T-helper 2 cell (primary cell): Measurements from ENCODE around the gene SLC9B2.
A peak's percentile ranks its signal among the peaks of the same experiment; 100 is the strongest.

Experiments used
- DNase-seq, 5 experiments: peaks; one replicate each; pipeline versions ENCODE4 v3.0.0 to v3.0.0-alpha.2; 2012 to 2022

SLC9B2 gene

GRCh38 chr4:103075435-103075893, 1.1 kb downstream of the SLC9B2 start:
- no peak for DNase-seq

- DNase-seq, result no peak
Observed at GRCh38 chr4:103074744-103075434, 1.7 kb downstream of the SLC9B2 start.

DNA sequence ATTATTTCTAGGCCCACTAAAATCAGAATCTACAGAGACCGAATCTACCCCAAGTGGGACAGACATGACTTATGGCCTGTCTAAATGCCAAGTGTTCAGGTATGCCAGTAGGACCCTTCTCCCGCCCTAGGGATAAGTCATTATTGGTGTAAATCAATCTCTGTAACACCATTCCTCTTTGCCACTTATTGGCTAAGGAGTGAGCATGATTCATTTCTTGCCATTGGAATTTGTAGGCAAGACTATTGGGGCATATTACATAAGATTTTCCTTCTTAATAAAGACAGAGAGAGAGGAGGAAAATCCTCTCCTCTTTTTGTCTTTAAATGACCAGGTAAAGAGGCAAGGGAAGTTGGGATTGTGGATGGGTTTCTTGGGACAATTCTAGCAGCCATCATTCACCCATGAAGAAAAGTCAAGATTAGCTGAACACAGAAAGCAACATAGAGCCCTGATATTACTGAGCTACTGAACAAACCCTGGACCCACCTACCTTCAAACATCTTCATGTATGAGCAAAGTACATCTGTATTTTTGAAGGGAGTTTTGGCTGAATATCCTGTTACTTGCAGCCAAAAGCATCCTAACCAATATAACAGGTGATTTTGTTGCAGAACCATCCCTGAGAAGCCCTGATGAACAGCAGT, 2.6 kb downstream of the SLC9B2 start:
- DNase-seq, result no peak

DNA sequence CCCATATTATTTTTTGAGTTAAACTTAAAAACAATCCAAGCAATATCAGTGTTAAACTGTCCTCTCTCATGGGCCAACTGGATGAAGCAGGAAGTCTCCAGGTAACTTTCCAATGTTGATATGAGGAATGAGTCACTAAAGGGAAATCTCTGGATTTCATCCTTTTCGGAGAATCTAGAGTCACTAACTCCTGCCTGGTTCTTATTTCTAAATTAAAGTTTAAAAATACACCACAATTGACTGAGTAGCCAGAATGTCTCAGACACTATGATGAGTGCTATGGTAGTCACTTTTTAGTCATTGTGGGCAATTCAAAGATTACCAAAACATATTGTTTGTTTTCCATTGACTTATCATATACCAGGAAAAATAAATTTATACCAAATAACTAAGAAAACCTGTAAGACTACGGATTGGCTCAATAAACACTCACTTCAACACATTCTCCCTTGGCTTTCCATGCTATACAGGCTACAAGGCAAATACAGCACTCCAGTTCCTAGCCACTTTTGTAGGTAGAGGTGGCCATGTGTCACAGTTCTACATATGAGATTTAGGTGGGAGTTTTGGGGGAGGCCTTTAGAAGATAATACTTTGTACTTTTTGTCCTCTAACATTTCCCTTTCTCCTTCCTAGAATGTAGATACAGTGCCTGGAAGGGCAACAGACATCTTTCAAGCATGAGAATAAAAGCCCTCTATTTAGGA, 8.6 kb downstream of the SLC9B2 start:
- DNase-seq, result no peak

DNA sequence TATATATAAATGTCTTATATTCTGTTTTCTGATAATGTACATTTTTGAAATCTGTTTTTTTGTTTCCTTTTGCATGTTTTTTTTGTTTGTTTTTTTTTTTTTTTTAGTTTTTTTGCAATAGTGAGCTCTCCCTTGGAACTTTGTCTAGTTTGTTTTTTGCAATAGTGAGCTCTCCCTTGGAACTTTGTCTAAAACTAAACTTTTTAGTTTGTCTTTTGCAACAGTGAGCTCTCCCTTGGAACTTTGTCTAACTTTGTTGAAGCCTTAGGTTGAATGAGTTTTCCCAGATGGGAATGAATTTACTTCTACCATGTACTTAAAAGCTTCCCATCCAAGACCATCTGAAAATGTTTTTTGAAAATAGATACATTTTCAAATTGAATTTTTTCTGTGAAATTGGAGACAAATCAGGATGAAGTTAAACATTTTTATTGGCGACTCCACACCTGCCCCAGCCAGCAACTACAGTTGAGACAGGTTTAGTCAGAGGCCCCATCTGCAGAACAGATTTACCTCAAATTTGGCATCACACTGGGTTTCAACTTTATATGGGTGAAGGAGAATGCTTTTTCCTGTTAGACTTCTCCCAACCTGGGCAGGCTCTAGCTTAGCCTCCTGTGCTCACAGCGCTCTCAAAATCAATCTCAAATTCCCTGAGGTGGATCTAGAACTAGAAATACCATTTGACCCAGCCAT, 16.0 kb downstream of the SLC9B2 start:
- DNase-seq, result no peak

GRCh38 chr4:103054030-103054429, 22.5 kb downstream of the SLC9B2 start:
- DNase-seq, result no peak

DNA sequence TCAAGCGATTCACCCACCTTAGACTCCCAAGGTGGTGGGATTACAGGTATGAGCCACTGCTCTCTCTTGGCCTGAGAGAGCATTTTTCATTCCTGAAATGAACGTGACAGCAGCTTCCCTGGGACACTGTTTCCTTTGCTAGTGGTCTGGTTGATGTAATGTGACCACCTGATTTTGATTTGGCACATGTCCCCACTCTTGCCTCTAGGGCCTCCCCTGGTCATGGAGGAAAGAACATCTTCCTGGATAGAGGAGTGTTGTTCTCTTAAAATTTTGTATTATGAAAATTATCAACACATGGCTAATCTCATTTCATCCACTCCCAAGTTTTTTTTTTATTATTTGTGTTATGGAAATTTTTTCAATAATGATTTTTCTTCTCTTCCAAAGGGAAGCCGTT, 23.8 kb downstream of the SLC9B2 start:
- no peak for DNase-seq

- no peak for DNase-seq
Observed at GRCh38 chr4:103052145-103052544, 24.4 kb downstream of the SLC9B2 start.

DNA sequence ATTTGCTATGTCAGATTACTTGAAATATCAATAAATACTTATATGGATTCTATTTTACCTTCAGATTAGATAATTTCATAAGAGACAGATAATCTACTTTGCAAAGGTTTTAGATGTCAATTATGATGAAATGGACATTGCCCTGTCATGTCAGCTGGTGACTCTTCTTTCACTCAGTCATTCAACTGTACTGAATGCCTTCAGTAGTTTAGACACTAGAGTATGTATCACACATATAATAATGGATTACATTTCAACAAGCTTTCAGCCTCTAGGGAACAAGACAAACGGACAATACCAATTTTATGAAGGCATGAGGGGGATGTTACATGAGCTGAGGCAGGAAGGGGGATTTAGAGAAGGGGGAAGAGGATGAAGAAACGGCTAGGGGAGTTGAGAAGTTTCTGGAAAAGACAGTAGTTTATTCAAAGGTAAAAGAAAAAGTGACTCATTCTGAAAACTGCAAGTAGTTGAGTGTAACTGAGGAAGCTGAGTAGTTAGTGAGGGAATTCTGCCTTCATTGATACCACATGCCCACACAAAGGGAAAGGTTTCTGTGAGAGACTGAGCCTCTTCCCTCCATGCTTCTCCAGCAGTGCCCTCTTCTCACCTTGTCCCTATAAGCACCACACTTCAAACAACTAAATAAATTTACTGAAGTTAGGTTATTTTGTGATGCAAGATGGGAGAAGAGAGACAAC, 25.7 kb downstream of the SLC9B2 start:
- DNase-seq, result no peak

DNA sequence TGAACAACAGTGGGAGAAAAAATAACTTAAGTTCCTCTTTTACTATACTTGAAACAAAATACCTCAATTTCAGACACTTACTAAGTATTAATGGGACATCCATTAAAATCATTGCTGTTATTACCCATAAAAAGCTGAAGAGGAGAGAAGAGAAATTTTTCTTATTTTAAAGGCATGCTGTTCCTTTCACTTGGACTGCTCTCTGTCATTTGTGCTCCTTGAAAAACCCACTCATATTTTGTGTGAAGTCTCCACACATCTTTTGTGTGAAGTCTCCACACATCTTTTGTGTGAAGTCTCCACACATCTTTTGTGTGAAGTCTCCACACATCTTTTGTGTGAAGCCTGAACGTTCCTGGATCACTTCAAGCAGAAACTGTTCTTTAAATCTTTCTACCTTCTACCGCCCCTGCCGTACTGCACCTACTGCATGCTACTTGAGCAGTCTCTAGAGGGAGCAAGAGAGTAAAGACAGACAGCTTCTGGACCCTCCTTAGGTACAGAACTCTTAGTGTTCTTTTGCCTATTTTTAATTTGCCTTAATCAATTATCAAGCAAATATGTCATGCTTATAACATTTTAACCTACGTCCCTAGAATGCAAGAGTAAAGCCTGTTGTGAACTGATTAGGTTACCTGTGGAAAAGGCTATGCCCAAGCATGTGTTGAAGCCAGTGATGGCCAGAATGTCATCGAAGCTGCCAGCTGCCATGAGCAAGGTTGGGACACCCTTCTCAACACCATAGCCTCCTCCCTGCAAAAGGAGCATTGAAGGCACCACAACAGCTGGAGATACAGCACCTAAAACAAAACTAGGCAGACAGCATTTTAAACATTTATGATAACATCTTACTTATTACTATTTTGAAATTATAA, 29.9 kb downstream of the SLC9B2 start:
- DNase-seq, result peak in 3 of 5 experiments; percentile 13 to 65 (median 27)

DNA sequence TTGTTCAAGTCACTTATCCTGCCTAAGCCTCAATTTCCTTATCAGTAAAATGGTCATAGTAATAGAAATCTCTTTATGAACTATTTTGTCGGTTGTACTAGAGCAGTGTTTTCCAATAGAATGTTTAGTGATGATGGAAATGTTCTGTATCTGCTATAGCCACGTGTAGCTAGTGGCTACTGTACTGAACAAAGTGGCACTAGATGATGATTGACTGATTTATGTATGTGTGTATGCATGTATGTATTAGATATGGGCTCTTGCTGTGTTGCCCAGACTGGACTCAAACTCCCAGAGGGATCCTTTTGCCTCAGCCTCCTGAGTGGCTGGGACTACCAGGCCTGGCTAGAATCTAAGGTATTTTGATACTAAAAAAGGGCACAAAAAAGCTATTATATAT, 32.4 kb downstream of the SLC9B2 start:
- no peak for DNase-seq

DNA sequence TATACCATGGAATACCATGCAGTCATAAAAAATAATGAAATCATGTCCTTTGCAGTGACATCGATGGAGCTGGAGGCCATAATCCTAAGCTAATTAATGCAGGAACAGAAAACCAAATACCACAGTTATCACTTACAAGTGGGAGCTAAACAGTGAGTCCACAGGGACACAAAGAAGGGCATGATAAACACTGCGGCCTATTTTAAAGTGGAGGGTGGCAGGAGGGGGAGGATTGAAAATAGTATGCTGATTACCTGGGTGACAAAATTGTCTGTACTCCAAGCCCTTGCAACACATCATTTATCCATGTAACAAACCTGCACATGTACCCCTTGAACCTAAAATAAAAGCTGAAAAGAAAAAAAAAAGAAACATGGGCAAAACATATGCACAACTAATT, 40.4 kb downstream of the SLC9B2 start:
- DNase-seq, result no peak

- peak in 1 of 5 experiments; percentile 37 for DNase-seq
Observed at GRCh38 chr4:103032574-103032973, 44.0 kb downstream of the SLC9B2 start.

DNA sequence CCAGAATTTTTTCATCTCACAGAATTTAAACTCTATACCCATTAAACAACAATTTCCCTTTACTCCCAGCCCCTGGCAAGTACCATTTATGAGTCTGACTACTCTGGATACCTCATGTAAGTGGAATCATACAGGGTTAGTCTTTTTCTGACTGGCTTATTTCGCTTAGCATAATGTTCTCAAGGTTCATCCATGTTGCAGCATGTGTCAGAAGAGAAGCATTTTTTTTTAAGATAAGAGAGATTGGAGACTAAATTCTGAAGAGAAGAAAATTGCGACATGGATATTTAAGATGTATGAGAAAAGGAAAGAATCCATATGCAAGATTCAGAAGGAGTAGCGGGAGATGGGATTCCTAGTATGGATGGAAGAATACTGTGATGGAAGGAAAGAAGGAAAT, 45.8 kb downstream of the SLC9B2 start:
- DNase-seq, result no peak

GRCh38 chr4:103029300-103029699, 47.3 kb downstream of the SLC9B2 start:
- no peak for DNase-seq

DNA sequence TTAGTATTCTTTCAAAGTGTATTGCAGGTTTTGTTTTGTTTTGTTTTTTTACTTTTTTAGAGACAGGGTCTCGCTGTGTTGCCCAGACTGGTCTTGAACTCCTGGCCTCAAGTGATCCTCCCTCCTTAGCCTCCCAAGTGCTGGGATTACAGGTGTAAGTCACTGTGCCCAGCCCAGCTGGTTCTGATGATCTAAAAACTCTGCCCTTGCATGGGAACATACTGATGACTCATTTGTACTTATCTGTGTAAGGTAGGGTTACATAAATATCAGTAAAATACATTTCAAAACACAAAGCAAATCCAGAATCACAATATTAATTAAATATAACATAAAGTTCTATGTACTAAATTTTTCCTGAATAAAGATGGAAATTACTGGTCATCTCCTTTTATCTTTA, 49.7 kb downstream of the SLC9B2 start:
- DNase-seq, result no peak

DNA sequence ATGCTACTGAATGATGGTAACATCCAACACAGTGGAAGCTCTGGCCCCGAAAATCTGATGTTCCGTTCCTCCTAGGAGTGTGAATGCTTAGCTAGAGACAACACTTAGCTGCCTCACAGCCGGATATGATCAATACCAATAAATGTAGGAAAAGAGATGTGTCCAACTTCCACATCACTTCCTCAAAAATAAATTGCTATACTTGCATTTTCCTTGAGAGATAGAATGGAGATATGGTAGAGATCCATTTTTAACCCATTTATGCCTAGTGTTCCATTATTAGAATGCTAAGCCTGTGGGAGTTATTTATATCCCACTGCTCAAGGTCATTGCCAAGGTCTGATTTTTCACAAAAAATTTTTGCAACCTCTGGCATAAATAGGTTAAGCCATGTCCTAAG, 51.6 kb downstream of the SLC9B2 start:
- DNase-seq, result no peak

DNA sequence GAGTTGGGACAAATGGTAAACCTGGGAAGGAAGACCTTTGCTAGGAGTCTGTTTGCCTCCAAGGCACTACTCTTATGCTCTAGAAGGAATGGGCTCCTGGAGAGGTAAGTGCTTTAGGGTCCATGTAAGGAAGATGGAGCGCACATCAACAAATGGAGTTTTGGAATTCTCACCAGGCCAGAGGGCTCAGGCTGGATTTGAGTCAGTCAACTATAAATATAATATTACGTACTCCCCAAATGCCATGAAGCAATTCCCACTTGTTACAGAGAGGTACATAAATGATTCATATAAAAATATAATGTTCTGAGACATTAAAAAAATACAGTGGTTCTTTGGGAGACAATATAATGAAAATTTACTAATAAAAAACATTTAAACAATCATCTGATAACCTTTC, 55.4 kb downstream of the SLC9B2 start:
- no peak for DNase-seq

DNA sequence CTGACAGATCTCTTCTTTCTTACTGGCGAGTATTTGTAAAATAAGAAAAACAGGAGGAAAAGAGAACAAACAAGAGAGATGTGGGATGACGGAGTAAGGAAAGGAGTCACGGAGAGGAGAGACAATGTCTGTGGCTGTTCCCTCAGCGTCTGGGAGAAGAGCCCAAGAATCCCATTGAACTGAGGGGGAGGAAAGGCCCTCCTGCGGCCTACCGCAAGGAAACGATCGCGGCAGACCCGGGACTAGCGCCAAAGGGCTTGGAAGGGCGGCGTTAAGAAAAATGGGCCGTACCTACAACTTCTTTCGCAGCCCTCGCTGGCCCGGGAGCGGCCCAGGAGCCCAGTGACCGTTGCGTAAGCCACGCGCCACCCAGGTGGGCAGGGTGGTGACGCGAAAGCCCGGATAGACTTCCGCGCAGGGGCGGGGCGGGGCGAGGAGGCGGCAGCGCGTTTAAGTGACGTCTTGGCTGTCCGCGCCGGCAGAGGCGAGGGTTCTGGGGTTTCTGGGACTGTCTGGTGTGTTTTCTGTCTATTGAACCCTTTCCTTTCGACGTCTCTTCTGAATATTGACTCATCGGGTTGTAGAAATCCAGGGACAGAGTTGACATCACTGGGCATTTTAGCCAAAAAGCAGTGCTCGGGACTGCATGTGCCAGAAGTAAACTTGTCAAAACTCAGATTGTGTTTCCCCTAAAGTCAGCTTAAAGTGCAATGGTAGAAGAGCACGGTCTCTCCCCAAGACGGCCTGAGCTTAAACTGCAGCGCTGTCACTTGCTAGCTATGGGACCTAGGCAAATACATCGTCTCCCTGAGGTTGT, 57.0 kb downstream of the SLC9B2 start, which contains the start of gene SLC9B1:
TSS of gene SLC9B1 (minus strand) at position 398 of the 817 bp plus-strand sequence. CDS start 27,994 bp downstream, outside the sequence.
- peak; percentile 86 to 96 (median 90) for DNase-seq
